GM23338 (cell line): ENCODE data around the gene C1QA. TPM values are rescaled to one million over a fixed set of nuclear protein-coding genes. Genes with fewer than 3 reads are reported as not detected.

ENCODE experiments used
- ATAC-seq: fragments of 200-7000 bp; cut with Tn5 transposase; 3 replicates; pipeline ENCODE4 v1.9.1; 2020
- DNase-seq: peaks from one replicate; pipeline ENCODE4 v3.0.0-alpha.2; 2015; ENCODE audit warnings: low spot score
- H2AFZ ChIP-seq: fragments of 200-600 bp; sonication (generic); 2 replicates; pipeline ENCODE4 v1.8.0; 2016; ENCODE audit warnings: antibody characterized with exemption, mild to moderate bottlenecking, moderate library complexity
- H3F3A ChIP-seq: fragments of 200-600 bp; sonication (generic); replicated peaks from 2 replicates; pipeline ENCODE4 v1.8.0; 2017; ENCODE audit warnings: antibody characterized with exemption, mixed run types, low read depth
- H3K27ac ChIP-seq: fragments of 200-600 bp; sonication (generic); 2 replicates; pipeline ENCODE4 v1.6.1; 2016; ENCODE audit warnings: low read depth
- H3K27me3 ChIP-seq: fragments of 200-600 bp; sonication (generic); 2 replicates; pipeline ENCODE4 v1.8.0; 2016; ENCODE audit warnings: mild to moderate bottlenecking, mixed run types, moderate library complexity; ENCODE audit not compliant: insufficient read depth
- H3K36me3 ChIP-seq: fragments of 200-600 bp; sonication (generic); 2 replicates; pipeline ENCODE4 v1.8.0; 2016; ENCODE audit warnings: mild to moderate bottlenecking; ENCODE audit not compliant: insufficient read depth
- H3K4me1 ChIP-seq: fragments of 200-600 bp; sonication (generic); 2 replicates; pipeline ENCODE4 v1.8.0; 2016; ENCODE audit warnings: mild to moderate bottlenecking, moderate library complexity; ENCODE audit not compliant: insufficient read depth
- H3K4me2 ChIP-seq: fragments of 200-600 bp; sonication (generic); 2 replicates; pipeline ENCODE4 v1.7.1; 2017; ENCODE audit warnings: mixed run types
- H3K4me3 ChIP-seq: fragments of 200-600 bp; sonication (generic); 2 replicates; pipeline ENCODE4 v1.6.1; 2016; ENCODE audit warnings: mixed run types
- H3K79me2 ChIP-seq: fragments of 200-600 bp; sonication (generic); replicated peaks from 2 replicates; pipeline ENCODE4 v1.8.0; 2017; ENCODE audit warnings: mild to moderate bottlenecking; ENCODE audit not compliant: insufficient read depth
- H3K9me2 ChIP-seq: fragments of 200-600 bp; sonication (generic); 2 replicates; pipeline ENCODE4 v1.8.0; 2017; ENCODE audit not compliant: insufficient read depth
- H4K20me1 ChIP-seq: fragments of 200-600 bp; sonication (generic); replicated peaks from 2 replicates; pipeline ENCODE4 v1.8.0; 2017; ENCODE audit warnings: mild to moderate bottlenecking; ENCODE audit not compliant: insufficient read depth
- H3K27ac Mint-ChIP-seq: 2 replicates; pipeline ENCODE4 v1.8.0; 2020; ENCODE audit warnings: inconsistent platforms, mild to moderate bottlenecking, moderate library complexity, mixed read lengths
- H3K27me3 Mint-ChIP-seq: 3 replicates; pipeline ENCODE4 v1.8.0; 2022; ENCODE audit warnings: low read depth, mild to moderate bottlenecking, moderate library complexity, mixed read lengths, inconsistent platforms; ENCODE audit not compliant: insufficient read depth, poor library complexity
- H3K36me3 Mint-ChIP-seq: 3 replicates; pipeline ENCODE4 v1.8.0; 2021; ENCODE audit warnings: low read depth, mild to moderate bottlenecking, inconsistent platforms, moderate library complexity, mixed read lengths
- H3K4me1 Mint-ChIP-seq: 3 replicates; pipeline ENCODE4 v1.8.0; 2020; ENCODE audit warnings: mild to moderate bottlenecking, inconsistent platforms, mixed read lengths
- H3K4me3 Mint-ChIP-seq: 3 replicates; pipeline ENCODE4 v1.8.0; 2021; ENCODE audit warnings: moderate library complexity, mild to moderate bottlenecking, inconsistent platforms, mixed read lengths
- H3K9me3 Mint-ChIP-seq: 3 replicates; pipeline ENCODE4 v1.8.0; 2020; ENCODE audit warnings: moderate library complexity, mild to moderate bottlenecking, inconsistent platforms, mixed read lengths
- CREB1 ChIP-seq: fragments of 250-450 bp; sonication (Bioruptor Pico); IDR thresholded peaks from 2 replicates; pipeline ENCODE4 v1.5.0; 2020; ENCODE audit warnings: low read depth, mild to moderate bottlenecking, moderate library complexity
- CTCF ChIP-seq, 2 experiments: fragments of 200-600 bp in 1 of 2; sonication (generic) in 1 of 2; conservative IDR thresholded peaks; 2 replicates each; pipeline versions ENCODE4 v1.5.1 to v1.6.1; 2016 to 2017; ENCODE audit warnings: antibody characterized with exemption in 2 of 2, low read depth in 2 of 2, mild to moderate bottlenecking in 2 of 2, moderate library complexity in 1 of 2
- JUNB ChIP-seq: IDR thresholded peaks from one replicate; pipeline ENCODE4 v1.6.1; 2016; ENCODE audit warnings: antibody characterized with exemption; ENCODE audit not compliant: unreplicated experiment
- NANOG ChIP-seq: IDR thresholded peaks from 2 replicates; pipeline ENCODE4 v1.6.1; 2016; ENCODE audit warnings: antibody characterized with exemption, borderline replicate concordance
- POLR2AphosphoS5 ChIP-seq: IDR thresholded peaks from 2 replicates; pipeline ENCODE4 v1.6.1; 2016; ENCODE audit warnings: antibody characterized with exemption, low read depth
- ZNF331 ChIP-seq: fragments of 250-450 bp; sonication (Bioruptor Pico); IDR thresholded peaks from 2 replicates; pipeline ENCODE4 v1.5.0; 2020; ENCODE audit warnings: low read depth, mild to moderate bottlenecking, moderate library complexity
- ZNF462 ChIP-seq: fragments of 250-450 bp; sonication (Bioruptor Pico); IDR thresholded peaks from 2 replicates; pipeline ENCODE4 v1.5.0; 2020; ENCODE audit warnings: mild to moderate bottlenecking, moderate library complexity
- polyA plus RNA-seq: library from polyadenylated mRNA; unstranded; fragments of >200 nt; fragmentation: Nextera tagmentation; extraction: Ambion mirVana; gene quantifications from 2 replicates; pipeline ENCODE4 v1.2.1, GENCODE V29; 2016
- total RNA-seq: library from RNA; depleted of rRNA; stranded (reverse); fragments of >200 nt; shearing (Covaris generic); gene quantifications from 2 replicates; pipeline ENCODE4 v1.2.3, GENCODE V29; 2014
- TF ChIP-seq, protein P1 (sequence below): IDR thresholded peaks from 2 replicates; pipeline ENCODE4 v1.6.1; 2016; ENCODE audit warnings: antibody characterized with exemption

C1QA gene
- total and polyA plus RNA-seq, 2 experiments from 2014 or later = not detected

DNA sequence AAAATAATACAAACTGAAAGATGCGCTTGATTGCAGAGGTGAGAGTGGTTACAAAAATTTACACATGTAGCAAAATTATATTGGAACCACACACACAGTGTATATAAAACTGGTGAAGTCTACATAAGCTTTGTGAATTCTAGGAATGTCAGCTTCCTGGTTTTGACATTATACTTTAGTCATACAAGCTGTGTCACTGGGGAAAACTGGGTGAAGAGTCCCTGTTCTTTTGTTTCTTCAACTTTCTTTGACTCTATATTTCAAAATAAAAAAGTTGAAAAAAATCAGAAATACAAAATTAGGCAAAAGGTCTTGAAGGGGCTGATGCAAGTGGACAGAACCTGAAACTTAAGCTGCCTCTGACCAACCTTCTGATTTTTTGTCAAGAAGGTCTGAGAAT, 10.0 kb downstream of the C1QA start (continued):
- no peak for TF ChIP-seq ZNF462 (CRISPR knock-in tag)
- TF ChIP-seq POLR2AphosphoS5 = no peak
- no peak for TF ChIP-seq JUNB
- no peak for TF ChIP-seq CTCF (conservative IDR thresholded peaks at IDR 0.05; ENCODE audit: low read depth in 2 of 2)
- no peak for TF ChIP-seq ZNF331 (CRISPR knock-in tag)

- Histone ChIP-seq H3K27me3 (no peaks in the 10 kb centered on the region), H3K4me2 (no peak overlapping the region), H3K4me3 (no peak overlapping the region), H3K36me3 (no peaks in the 10 kb centered on the region), H2AFZ (no peak overlapping the region), H3K4me1 (no peaks in the 10 kb centered on the region), H4K20me1 (no peaks in the 10 kb centered on the region), H3F3A (no peaks in the 10 kb centered on the region; the same call in 1 of the 2 replicates), H3K79me2 (no peaks in the 10 kb centered on the region), H3K27ac (no peak overlapping the region), H3K9me2 (no peaks in the 10 kb centered on the region)
- Mint-ChIP-seq H3K27me3 (peaks cover 12% of the 10 kb centered on the region), H3K36me3 (no peaks in the 10 kb centered on the region), H3K9me3 (no peaks in the 10 kb centered on the region), H3K4me3 (no peak overlapping the region), H3K4me1 (no peaks in the 10 kb centered on the region), H3K27ac (no peak overlapping the region)
- ATAC-seq = no peak
- DNase-seq = no peak
- TF ChIP-seq NANOG (no peak), CTCF (conservative IDR thresholded peaks at IDR 0.05; ENCODE audit: low read depth in 2 of 2) (no peak), CREB1 (CRISPR knock-in tag) (no peak)
- TF ChIP-seq, protein P1, sequence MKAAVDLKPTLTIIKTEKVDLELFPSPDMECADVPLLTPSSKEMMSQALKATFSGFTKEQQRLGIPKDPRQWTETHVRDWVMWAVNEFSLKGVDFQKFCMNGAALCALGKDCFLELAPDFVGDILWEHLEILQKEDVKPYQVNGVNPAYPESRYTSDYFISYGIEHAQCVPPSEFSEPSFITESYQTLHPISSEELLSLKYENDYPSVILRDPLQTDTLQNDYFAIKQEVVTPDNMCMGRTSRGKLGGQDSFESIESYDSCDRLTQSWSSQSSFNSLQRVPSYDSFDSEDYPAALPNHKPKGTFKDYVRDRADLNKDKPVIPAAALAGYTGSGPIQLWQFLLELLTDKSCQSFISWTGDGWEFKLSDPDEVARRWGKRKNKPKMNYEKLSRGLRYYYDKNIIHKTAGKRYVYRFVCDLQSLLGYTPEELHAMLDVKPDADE = no peak
These were observed 13.8 kb downstream of the C1QA start for GRCh38 chr1:22650089-22650693.
